GM19351 (cell line): Measurements from ENCODE around the gene ALG12.

Source experiments
- ATAC-seq: cut with Tn5 transposase; IDR thresholded peaks from one replicate; pipeline ENCODE4 v1.9.1; 2021; ENCODE audit warnings: mild to moderate bottlenecking, moderate library complexity; ENCODE audit not compliant: unreplicated experiment

ALG12 gene

GRCh38 chr22:49917974-49918910 lies at the start of gene ALG12, which contains the start of gene CRELD2:
TSS of gene ALG12 (minus strand) at chr22:49918438. CDS start at chr22:49913765, 4,673 bp downstream.
TSS of gene CRELD2 (plus strand) at chr22:49918634. CDS start at chr22:49918770, 136 bp downstream.
- ATAC-seq: peak; percentile 88

DNA sequence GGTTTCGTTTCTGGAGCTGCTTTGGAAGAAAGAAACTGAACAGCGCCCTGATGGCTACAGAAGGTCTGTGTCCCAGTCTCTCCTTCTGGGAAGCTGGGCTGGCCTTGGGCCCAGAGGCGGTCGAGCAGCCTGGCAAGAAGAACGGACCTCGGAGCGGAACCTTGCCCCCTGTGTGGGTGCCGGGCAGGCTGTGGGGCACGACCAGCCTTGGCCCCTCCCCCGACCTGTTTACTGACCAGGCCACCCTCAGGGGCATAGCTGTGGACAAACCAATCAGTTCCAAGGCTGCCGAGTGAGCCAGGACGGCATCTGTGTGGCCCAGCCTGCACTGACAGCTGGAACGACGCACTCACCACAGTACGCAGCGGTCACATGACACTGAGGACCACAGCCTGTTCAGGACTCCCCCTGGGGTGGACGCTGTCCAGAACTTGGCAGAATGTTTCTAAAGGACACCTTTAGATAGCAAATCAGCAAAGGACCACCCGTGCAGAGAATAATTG lies 49.5 kb upstream of the ALG12 start:
- ATAC-seq: no peak

DNA sequence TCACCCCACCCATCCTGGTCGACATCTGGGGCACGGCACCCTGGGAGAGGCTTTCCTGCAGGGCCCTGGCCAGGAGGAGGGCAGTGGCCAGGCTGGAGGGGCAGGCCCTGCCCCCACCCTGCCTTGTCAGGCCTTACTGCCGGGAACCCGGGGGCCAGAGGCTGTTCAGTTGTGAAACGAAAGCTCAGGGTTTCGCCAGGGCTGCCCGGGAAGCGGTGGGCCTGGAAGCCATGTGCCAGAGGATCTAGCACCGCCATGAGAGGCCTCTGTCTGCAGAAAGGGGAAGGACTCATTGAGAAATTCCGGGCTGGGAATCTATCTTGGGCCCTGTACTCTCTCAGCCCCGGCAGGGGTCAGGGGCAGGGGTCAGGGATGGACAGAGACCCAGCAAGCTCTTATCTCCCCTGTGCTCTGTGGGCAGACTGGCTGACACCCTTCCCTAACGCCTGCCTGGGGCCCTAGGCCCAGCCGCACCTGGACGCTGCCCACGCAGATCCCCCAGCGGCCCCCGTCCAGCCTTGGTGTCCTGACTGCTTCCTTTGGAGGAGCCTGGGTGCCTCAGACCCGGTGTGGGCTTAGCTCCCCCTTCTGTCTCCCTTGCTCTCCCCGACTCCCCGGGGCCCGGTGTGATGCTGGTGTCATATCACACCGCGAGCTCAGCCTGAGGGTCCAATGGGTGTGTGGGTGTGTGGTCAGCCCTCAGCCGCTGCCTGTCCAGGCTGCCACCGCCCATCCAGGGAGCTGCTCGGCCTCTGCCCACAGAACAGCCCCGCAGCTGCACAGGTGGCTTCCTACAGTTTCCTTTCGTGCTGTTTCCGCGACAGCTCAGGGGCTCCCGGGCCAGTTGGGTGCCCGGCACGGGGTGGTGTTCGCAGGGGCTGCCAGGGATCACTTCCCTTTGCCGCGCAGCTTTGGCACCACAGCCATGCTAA lies 48.8 kb upstream of the ALG12 start:
- no peak for ATAC-seq

- ATAC-seq: no peak
These were observed 48.0 kb upstream of the ALG12 start for GRCh38 chr22:49966041-49966773.

- ATAC-seq: no peak
These were observed 47.1 kb upstream of the ALG12 start for GRCh38 chr22:49965091-49966040.

DNA sequence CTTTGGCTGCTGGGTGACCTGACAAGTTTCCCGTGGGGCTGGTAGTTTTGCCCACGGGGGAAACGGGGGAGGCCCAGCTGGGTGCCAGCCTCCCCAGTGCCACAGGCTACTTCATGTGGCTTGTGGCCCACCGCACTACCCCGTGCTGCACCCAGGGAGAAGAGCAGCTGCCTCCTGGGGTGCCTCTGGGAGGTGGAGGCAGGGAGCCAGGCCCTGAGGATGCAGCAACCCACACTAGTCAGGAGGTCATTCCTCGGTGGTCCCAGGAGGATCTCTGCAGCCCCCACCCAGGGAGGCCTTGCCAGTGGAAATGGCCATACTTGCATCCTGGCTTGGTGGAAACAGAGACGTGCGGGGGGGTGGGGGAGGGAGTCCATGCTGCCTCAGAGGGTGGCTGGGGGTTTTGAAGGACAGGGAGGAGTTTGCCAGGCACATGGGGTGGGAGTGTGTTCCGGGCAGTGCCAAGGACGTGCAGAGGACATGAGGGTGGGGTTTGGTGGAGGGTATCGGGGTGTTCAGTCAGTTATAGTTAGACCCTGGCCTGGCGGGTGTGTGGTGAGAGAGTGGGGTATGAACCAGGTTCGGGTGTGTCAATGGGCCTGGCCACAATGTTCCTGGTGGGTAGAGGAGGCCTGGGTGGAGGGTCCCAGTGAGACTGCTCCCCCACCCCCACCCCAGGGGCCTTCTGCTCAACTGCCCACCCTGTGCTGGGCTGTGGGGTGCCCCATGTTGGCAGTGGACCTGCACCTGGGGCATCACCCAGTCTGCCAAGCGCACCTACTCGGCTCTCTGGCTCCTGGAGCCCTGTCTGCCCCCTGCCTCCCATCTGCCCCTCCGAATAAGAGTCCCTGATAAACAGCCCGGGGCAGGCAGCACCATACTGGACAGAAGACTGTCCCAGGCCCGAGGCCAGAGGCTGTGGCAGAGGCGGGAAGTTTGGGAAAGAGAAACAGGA lies 46.2 kb upstream of the ALG12 start:
- no peak for ATAC-seq

- no peak for ATAC-seq
These were observed 45.4 kb upstream of the ALG12 start for GRCh38 chr22:49963647-49964026.

- ATAC-seq: no peak
These were observed 44.8 kb upstream of the ALG12 start for GRCh38 chr22:49962751-49963646.

- ATAC-seq: no peak
These were observed 43.9 kb upstream of the ALG12 start for GRCh38 chr22:49962012-49962750.

- no peak for ATAC-seq
These were observed 43.4 kb upstream of the ALG12 start for GRCh38 chr22:49961601-49962011.

- no peak for ATAC-seq
These were observed 42.9 kb upstream of the ALG12 start for GRCh38 chr22:49961005-49961600.

DNA sequence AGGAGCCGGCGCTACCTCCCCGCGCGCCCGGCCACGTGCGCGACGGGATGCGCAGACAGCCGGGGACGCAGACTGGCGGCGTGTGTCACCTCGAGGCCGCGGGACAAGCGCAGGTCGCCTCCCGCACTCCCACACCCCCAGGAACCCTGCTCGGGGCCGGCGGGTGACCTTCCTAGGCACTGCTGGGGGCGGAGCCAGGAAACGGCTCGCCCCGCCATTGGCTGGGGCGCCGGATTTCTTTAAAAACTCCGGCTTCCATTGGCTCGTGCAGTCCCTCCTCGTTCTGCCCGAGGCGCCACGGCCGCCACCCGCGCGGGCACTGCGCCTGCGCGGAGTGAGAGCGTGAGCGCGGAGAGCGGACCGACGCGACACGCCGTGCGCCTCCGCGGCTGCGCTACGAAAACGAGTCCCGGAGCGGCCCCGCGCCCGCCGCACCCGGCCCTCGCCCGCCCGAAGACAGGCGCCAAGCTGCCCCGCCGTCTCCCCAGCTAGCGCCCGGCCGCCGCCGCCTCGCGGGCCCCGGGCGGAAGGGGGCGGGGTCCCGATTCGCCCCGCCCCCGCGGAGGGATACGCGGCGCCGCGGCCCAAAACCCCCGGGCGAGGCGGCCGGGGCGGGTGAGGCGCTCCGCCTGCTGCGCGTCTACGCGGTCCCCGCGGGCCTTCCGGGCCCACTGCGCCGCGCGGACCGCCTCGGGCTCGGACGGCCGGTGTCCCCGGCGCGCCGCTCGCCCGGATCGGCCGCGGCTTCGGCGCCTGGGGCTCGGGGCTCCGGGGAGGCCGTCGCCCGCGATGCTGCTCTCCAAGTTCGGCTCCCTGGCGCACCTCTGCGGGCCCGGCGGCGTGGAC lies 42.1 kb upstream of the ALG12 start, which contains the start of gene PIM3:
Gene PIM3, plus strand, starts transcription at position 614 of the 846 bp plus-strand sequence. Its CDS starts 176 bp downstream, at position 790.
- peak; percentile 65 for ATAC-seq

- peak; percentile 11 for ATAC-seq
These were observed 41.5 kb upstream of the ALG12 start for GRCh38 chr22:49959782-49960158.

- no peak for ATAC-seq
These were observed 40.9 kb upstream of the ALG12 start for GRCh38 chr22:49958931-49959781.
